Activated T-helper 1 cell treated with Interleukin-2 at 50 U/mL for 16 hours (primary cell): ENCODE results near the gene RHCG.

Experiments used
- DNase-seq: peaks from one replicate; pipeline ENCODE4 v3.0.0-alpha.2; 2020; ENCODE audit warnings: low read depth

Gene RHCG

GRCh38 chr15:89502867-89503595 lies 6.6 kb upstream of the RHCG start:
- DNase-seq: no peak

- no peak for DNase-seq
Observed at GRCh38 chr15:89501646-89502045, 5.3 kb upstream of the RHCG start.

- DNase-seq: no peak
Observed at GRCh38 chr15:89500397-89501270, 4.3 kb upstream of the RHCG start.

GRCh38 chr15:89499156-89499555 lies 2.8 kb upstream of the RHCG start:
- no peak for DNase-seq

GRCh38 chr15:89498574-89498906 lies 2.2 kb upstream of the RHCG start:
- no peak for DNase-seq

- DNase-seq: no peak
Observed at GRCh38 chr15:89497231-89497630, 848 bp upstream of the RHCG start.

GRCh38 chr15:89495638-89496145 lies 691 bp downstream of the RHCG start:
- DNase-seq: no peak

GRCh38 chr15:89494941-89495637 lies 1.3 kb downstream of the RHCG start:
- DNase-seq: no peak

GRCh38 chr15:89494031-89494430 lies 2.4 kb downstream of the RHCG start:
- DNase-seq: no peak

- no peak for DNase-seq
Observed at GRCh38 chr15:89492934-89493631, 3.3 kb downstream of the RHCG start.

GRCh38 chr15:89492111-89492641 lies 4.2 kb downstream of the RHCG start:
- DNase-seq: no peak

- no peak for DNase-seq
Observed at GRCh38 chr15:89490814-89491315, 5.5 kb downstream of the RHCG start.

- DNase-seq: no peak
Observed at GRCh38 chr15:89490081-89490813, 6.1 kb downstream of the RHCG start.

- no peak for DNase-seq
Observed at GRCh38 chr15:89489376-89489775, 7.0 kb downstream of the RHCG start.

- DNase-seq: no peak
Observed at GRCh38 chr15:89487791-89488190, 8.6 kb downstream of the RHCG start.

- no peak for DNase-seq
Observed at GRCh38 chr15:89486726-89487050, 9.7 kb downstream of the RHCG start.

GRCh38 chr15:89483079-89483478 lies 13.3 kb downstream of the RHCG start:
- no peak for DNase-seq

GRCh38 chr15:89482139-89482538 lies 14.2 kb downstream of the RHCG start:
- DNase-seq: no peak

GRCh38 chr15:89480505-89480904 lies 15.9 kb downstream of the RHCG start:
- DNase-seq: no peak

- no peak for DNase-seq
Observed at GRCh38 chr15:89479173-89479572, 17.2 kb downstream of the RHCG start.
